A549 treated with GW870086 at 1 μM for 4 hours (cell line): ENCODE data around the gene SYT10. TPM values are rescaled to one million over a fixed set of nuclear protein-coding genes. Genes with fewer than 3 reads are reported as not detected.

ENCODE experiments used
- total RNA-seq: library from RNA; stranded (reverse); fragments of 200-300 nt; extraction: Qiagen RNA extraction; gene quantifications from 5 replicates; pipeline ENCODE4 v1.2.3, GENCODE V29; 2022; ENCODE audit warnings: low read depth

SYT10 gene, protein sequence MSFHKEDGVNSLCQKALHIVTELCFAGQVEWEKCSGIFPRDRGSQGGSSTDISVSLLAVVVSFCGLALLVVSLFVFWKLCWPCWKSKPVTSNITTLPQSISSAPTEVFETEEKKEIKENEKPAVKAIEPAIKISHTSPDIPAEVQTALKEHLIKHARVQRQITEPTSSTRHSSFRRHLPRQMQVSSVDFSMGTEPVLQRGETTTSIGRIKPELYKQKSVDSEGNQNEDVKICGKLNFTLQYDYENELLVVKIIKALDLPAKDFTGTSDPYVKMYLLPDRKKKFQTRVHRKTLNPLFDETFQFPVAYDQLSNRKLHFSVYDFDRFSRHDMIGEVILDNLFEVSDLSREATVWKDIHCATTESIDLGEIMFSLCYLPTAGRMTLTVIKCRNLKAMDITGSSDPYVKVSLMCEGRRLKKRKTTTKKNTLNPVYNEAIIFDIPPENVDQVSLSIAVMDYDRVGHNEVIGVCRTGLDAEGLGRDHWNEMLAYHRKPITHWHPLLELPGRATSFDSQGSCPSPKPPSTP
- not detected in 5 replicates for total RNA-seq

DNA sequence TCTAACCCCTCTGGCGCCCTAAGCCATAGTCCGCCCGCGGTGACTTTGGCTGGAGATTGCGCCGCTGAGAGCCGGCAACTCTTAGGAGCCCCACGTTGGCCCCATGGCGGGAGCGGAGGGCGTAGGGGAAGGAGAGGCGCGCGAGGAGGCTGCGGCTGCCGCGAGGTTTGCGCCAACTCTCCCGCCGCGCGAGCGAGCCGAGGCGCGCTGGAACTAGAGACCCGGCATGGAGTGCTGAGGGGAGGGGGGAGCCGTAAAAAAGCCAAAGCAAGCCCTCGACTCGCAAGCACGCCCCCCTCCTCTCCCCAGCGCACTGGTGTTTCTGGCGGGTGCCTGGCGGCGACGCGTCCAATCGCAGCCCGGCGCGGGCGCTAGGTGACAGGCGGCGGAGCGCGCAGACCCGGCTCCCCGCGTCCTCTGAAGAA is at the start of gene SYT10:
Gene SYT10 (minus strand): TSS at position 233 of the 425 bp plus-strand sequence. CDS start 297 bp downstream, outside the sequence.

